Bronchial epithelial cell (primary cell): Measurements from ENCODE around the gene DEFB131A. TPM values are rescaled to one million over a fixed set of nuclear protein-coding genes. Genes with fewer than 3 reads are reported as not detected.
"Not testable (repeated sequence)": the region's sequence is repeated elsewhere in the genome, so short reads cannot be mapped to it uniquely, and the experiment has no call there.

Experiments
- DNase-seq: peaks from one replicate; pipeline ENCODE4 v3.0.0-alpha.2; 2010; ENCODE audit warnings: low read depth
- FAIRE-seq: peaks from 2 replicates; lab custom pipeline; 2011; peaks lifted over from hg19 to GRCh38; lab: Jason Lieb, UNC
- H3K27me3 ChIP-seq: 2 replicates; pipeline ENCODE4 v1.5.1; 2011; ENCODE audit warnings: low read length; ENCODE audit not compliant: control insufficient read depth, insufficient read depth
- H3K36me3 ChIP-seq: 2 replicates; pipeline ENCODE4 v1.5.1; 2011; ENCODE audit warnings: low read length; ENCODE audit not compliant: control insufficient read depth, insufficient read depth
- H3K4me3 ChIP-seq: 2 replicates; pipeline ENCODE4 v1.5.1; 2011; ENCODE audit warnings: mild to moderate bottlenecking, low read depth, low read length, control low read depth
- CTCF ChIP-seq: IDR thresholded peaks from 2 replicates; pipeline ENCODE4 v1.5.1; 2011; ENCODE audit warnings: mild to moderate bottlenecking, moderate library complexity, low read length, control low read depth, inconsistent platforms; ENCODE audit not compliant: insufficient read depth, severe bottlenecking
- total RNA-seq: library from RNA; depleted of rRNA; stranded (reverse); fragments of >200 nt; gene quantifications from 2 replicates; pipeline ENCODE4 v1.2.1, GENCODE V29; 2014

Gene DEFB131A
- total RNA-seq, 1 donor from 2014 or later, result not detected

- not testable (repeated sequence) for DNase-seq, H3K36me3 ChIP-seq, FAIRE-seq, H3K4me3 ChIP-seq, H3K27me3 ChIP-seq
Measured at GRCh38 chr4:9479466-9479865, 35.3 kb downstream of the DEFB131A start.

GRCh38 chr4:9480066-9480465, 35.9 kb downstream of the DEFB131A start:
- FAIRE-seq, H3K36me3 ChIP-seq, H3K4me3 ChIP-seq, H3K27me3 ChIP-seq, DNase-seq: not testable (repeated sequence)

GRCh38 chr4:9482871-9483270, 38.7 kb downstream of the DEFB131A start:
- not testable (repeated sequence) for DNase-seq, H3K27me3 ChIP-seq, H3K4me3 ChIP-seq, FAIRE-seq, H3K36me3 ChIP-seq

- H3K27me3 ChIP-seq, FAIRE-seq, H3K36me3 ChIP-seq, H3K4me3 ChIP-seq, DNase-seq: not testable (repeated sequence)
Measured at GRCh38 chr4:9483682-9484081, 39.5 kb downstream of the DEFB131A start.

- not testable (repeated sequence) for H3K36me3 ChIP-seq, FAIRE-seq, DNase-seq, H3K4me3 ChIP-seq, H3K27me3 ChIP-seq
Measured at GRCh38 chr4:9486880-9487279, 42.7 kb downstream of the DEFB131A start.

GRCh38 chr4:9488796-9489195, 44.6 kb downstream of the DEFB131A start:
- H3K36me3 ChIP-seq, DNase-seq: not testable (repeated sequence)

GRCh38 chr4:9490496-9490895, 46.3 kb downstream of the DEFB131A start:
- FAIRE-seq, DNase-seq, H3K27me3 ChIP-seq, H3K36me3 ChIP-seq, H3K4me3 ChIP-seq: not testable (repeated sequence)

More at GRCh38 chr4:9488796-9489195, 44.6 kb downstream of the DEFB131A start:
- not testable (repeated sequence) for H3K27me3 ChIP-seq, H3K4me3 ChIP-seq, FAIRE-seq

- H3K4me3 ChIP-seq, FAIRE-seq, H3K27me3 ChIP-seq, H3K36me3 ChIP-seq, DNase-seq: not testable (repeated sequence)
Measured at GRCh38 chr4:9490986-9491385, 46.8 kb downstream of the DEFB131A start.

- not testable (repeated sequence) for FAIRE-seq, DNase-seq, H3K27me3 ChIP-seq, H3K4me3 ChIP-seq, H3K36me3 ChIP-seq
Measured at GRCh38 chr4:9493589-9493988, 49.4 kb downstream of the DEFB131A start.

- H3K36me3 ChIP-seq, FAIRE-seq, DNase-seq, H3K4me3 ChIP-seq, H3K27me3 ChIP-seq: not testable (repeated sequence)
Measured at GRCh38 chr4:9494256-9495035, 50.2 kb downstream of the DEFB131A start.

GRCh38 chr4:9495443-9495842, 51.2 kb downstream of the DEFB131A start:
- not testable (repeated sequence) for H3K36me3 ChIP-seq, H3K4me3 ChIP-seq, H3K27me3 ChIP-seq, FAIRE-seq
- peak; percentile 26 for DNase-seq
- TF ChIP-seq CTCF, result peak; percentile 50

- H3K27me3 ChIP-seq, FAIRE-seq, H3K36me3 ChIP-seq, DNase-seq, H3K4me3 ChIP-seq: not testable (repeated sequence)
Measured at GRCh38 chr4:9497575-9498467, 53.6 kb downstream of the DEFB131A start.

- not testable (repeated sequence) for FAIRE-seq, H3K4me3 ChIP-seq, H3K27me3 ChIP-seq, DNase-seq, H3K36me3 ChIP-seq
Measured at GRCh38 chr4:9498468-9499040, 54.3 kb downstream of the DEFB131A start.
